CD4-positive, alpha-beta memory T cell (primary cell): ENCODE results near the gene PATZ1. TPM values are rescaled to one million over a fixed set of nuclear protein-coding genes. Genes with fewer than 3 reads are reported as not detected.

Experiments used
- CTCF ChIA-PET: fragments of 350-600 bp; sonication (Branson Sonifier 250); formaldehyde crosslinking; loops from one replicate; lab custom pipeline; 2021; ENCODE audit warnings: inconsistent platforms; ENCODE audit not compliant: partially characterized antibody; lab: Charles Lee
- POLR2A ChIA-PET: fragments of 350-600 bp; sonication (Branson Sonifier 250); formaldehyde crosslinking; loops from one replicate; lab custom pipeline; 2021; ENCODE audit not compliant: partially characterized antibody; lab: Charles Lee
- DNase-seq, 5 donors: peaks; one replicate each; pipeline versions ENCODE4 v3.0.0 to v3.0.0-alpha.2; 2020 to 2022; ENCODE audit warnings: mixed read lengths in 1 of 5
- H3K27ac ChIP-seq: one replicate; pipeline ENCODE4 v1.7.0; 2013; ENCODE audit warnings: low read depth, low read length
- H3K27me3 ChIP-seq: 2 replicates; pipeline ENCODE4 v1.7.0; 2013; ENCODE audit warnings: mild to moderate bottlenecking, low read length, moderate library complexity; ENCODE audit not compliant: insufficient read depth
- H3K36me3 ChIP-seq: 2 replicates; pipeline ENCODE4 v1.7.0; 2013; ENCODE audit warnings: mild to moderate bottlenecking, low read length, moderate library complexity; ENCODE audit not compliant: insufficient read depth
- H3K4me1 ChIP-seq: 2 replicates; pipeline ENCODE4 v1.7.0; 2013; ENCODE audit warnings: mild to moderate bottlenecking, low read length, moderate library complexity; ENCODE audit not compliant: insufficient read depth
- H3K4me3 ChIP-seq, 2 donors: one replicate each; pipeline ENCODE4 v1.7.0; 2013; ENCODE audit warnings: low read length in 2 of 2, mild to moderate bottlenecking in 1 of 2
- H3K9me3 ChIP-seq, 2 donors: one replicate each; pipeline ENCODE4 v1.7.0; 2013; ENCODE audit warnings: low read length in 2 of 2, control low read depth in 1 of 2; ENCODE audit not compliant: control insufficient read depth in 1 of 2
- H3K27ac Mint-ChIP-seq, 7 donors: one replicate each; pipeline ENCODE4 v1.8.0; 2020 to 2021; ENCODE audit warnings: mixed read lengths in 7 of 7, mild to moderate bottlenecking in 6 of 7, inconsistent platforms in 3 of 7, moderate library complexity in 3 of 7
- H3K27me3 Mint-ChIP-seq, 2 donors: one replicate each; pipeline ENCODE4 v1.8.0; 2020 to 2021; ENCODE audit warnings: mixed read lengths in 2 of 2
- H3K36me3 Mint-ChIP-seq, 2 donors: one replicate each; pipeline ENCODE4 v1.8.0; 2020 to 2021; ENCODE audit warnings: mixed read lengths in 2 of 2, inconsistent platforms in 1 of 2, mild to moderate bottlenecking in 1 of 2
- H3K4me1 Mint-ChIP-seq, 4 donors: one replicate each; pipeline ENCODE4 v1.8.0; 2020 to 2021; ENCODE audit warnings: mixed read lengths in 4 of 4, mild to moderate bottlenecking in 1 of 4
- H3K4me3 Mint-ChIP-seq, 8 donors: one replicate each; pipeline ENCODE4 v1.8.0; 2020 to 2021; ENCODE audit warnings: mixed read lengths in 8 of 8, mild to moderate bottlenecking in 7 of 8, moderate library complexity in 6 of 8, inconsistent platforms in 3 of 8
- H3K9me3 Mint-ChIP-seq, 8 donors: one replicate each; pipeline ENCODE4 v1.8.0; 2020 to 2021; ENCODE audit warnings: mixed read lengths in 8 of 8, mild to moderate bottlenecking in 5 of 8, inconsistent platforms in 3 of 8, moderate library complexity in 1 of 8
- intact Hi-C: fragments of 100-400 bp; cut with micrococcal nuclease; formaldehyde crosslinking; loops from one replicate; pipeline ENCODE4 v1.15.1; 2023
- polyA plus RNA-seq, 2 donors: library from polyadenylated mRNA; unstranded; fragments of 300-500 nt; fragmentation: Illumina TruSeq; gene quantifications; one replicate each; pipeline ENCODE4 v1.2.3, GENCODE V29; 2021
- total RNA-seq, 2 experiments: library from RNA; stranded (reverse); gene quantifications; one replicate each; pipeline ENCODE4 v1.2.3, GENCODE V29; 2021

Gene PATZ1
- total and polyA plus RNA-seq, 4 experiments from 2014 or later = 6.6 to 43.7 (median 30.3) TPM

DNA sequence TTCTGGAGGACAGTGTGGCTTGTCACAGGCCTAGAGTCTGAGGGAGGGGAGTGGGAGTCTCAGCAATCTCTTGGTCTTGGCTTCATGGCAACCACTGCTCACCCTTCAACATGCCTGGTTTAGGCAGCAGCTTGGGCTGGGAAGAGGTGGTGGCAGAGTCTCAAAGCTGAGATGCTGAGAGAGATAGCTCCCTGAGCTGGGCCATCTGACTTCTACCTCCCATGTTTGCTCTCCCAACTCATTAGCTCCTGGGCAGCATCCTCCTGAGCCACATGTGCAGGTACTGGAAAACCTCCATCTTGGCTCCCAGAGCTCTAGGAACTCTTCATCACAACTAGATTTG, 66.8 kb downstream of the PATZ1 start:
- CTCF ChIA-PET = interaction anchor here (1.1 to 12.3 kb wide), 8 partner anchors 10 to 334 kb away, joined by 3 to 114 read pairs (median 8); partner anchors contain the start of genes LIMK2 and PIK3IP1
- Mint-ChIP-seq H3K27ac (peak overlapping the region; percentile 94 to 99 (median 97)), H3K36me3 (peaks cover 53 to 82% of the 10 kb centered on the region in 2 donors), H3K4me1 (peaks cover 58 to 93% (median 76%) of the 10 kb centered on the region in 4 donors), H3K27me3 (no peaks in the 10 kb centered on the region), H3K9me3 (no peaks in the 10 kb centered on the region), H3K4me3 (peak overlapping the region; percentile 21 to 84 (median 77))
- DNase-seq = no peak
- Histone ChIP-seq H3K36me3 (peaks cover 57% of the 10 kb centered on the region), H3K27ac (peak overlapping the region; percentile 43), H3K27me3 (no peaks in the 10 kb centered on the region), H3K4me3 (peak overlapping the region in 1 of 2 donors; percentile 3), H3K4me1 (peaks cover 92% of the 10 kb centered on the region), H3K9me3 (no peaks in the 10 kb centered on the region)
- intact Hi-C loops = loop anchor here (1.0 to 2.0 kb wide), 3 partner anchors 13 to 66 kb away; partner anchors contain the start of genes LIMK2 and PIK3IP1
- POLR2A ChIA-PET = interaction anchor here (0.7 to 17.9 kb wide), 19 partner anchors 11 to 351 kb away, joined by 3 to 1203 read pairs (median 8); partner anchors contain the start of genes LIMK2, PATZ1, PIK3IP1 and RNF185

DNA sequence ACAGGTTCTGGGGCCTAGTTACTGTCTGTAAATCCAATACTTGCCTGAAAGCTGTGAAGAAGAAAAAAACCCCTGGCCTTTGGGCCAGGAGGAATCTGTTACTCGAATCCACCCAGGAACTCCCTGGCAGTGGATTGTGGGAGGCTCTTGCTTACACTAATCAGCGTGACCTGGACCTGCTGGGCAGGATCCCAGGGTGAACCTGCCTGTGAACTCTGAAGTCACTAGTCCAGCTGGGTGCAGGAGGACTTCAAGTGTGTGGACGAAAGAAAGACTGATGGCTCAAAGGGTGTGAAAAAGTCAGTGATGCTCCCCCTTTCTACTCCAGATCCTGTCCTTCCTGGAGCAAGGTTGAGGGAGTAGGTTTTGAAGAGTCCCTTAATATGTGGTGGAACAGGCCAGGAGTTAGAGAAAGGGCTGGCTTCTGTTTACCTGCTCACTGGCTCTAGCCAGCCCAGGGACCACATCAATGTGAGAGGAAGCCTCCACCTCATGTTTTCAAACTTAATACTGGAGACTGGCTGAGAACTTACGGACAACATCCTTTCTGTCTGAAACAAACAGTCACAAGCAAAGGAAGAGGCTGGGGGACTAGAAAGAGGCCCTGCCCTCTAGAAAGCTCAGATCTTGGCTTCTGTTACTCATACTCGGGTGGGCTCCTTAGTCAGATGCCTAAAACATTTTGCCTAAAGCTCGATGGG, 67.4 kb downstream of the PATZ1 start:
- Histone ChIP-seq H3K4me1 (peaks cover 87% of the 10 kb centered on the region), H3K4me3 (peak overlapping the region in 1 of 2 donors; percentile 17)

DNA sequence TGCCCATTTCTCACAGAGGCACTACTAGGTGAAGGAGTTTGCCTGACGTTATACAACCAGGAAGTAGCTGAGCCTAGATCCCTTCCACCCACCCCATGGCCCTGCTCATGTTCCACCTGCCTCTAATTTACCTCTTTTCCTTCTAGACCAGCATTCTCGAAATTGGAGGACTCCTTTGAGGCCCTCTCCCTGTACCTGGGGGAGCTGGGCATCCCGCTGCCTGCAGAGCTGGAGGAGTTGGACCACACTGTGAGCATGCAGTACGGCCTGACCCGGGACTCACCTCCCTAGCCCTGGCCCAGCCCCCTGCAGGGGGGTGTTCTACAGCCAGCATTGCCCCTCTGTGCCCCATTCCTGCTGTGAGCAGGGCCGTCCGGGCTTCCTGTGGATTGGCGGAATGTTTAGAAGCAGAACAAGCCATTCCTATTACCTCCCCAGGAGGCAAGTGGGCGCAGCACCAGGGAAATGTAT, 68.0 kb downstream of the PATZ1 start:
- H3K36me3 Mint-ChIP-seq = peaks cover 46 to 78% of the 10 kb centered on the region in 2 donors
- DNase-seq = no peak
- CTCF ChIA-PET = interaction anchor here (0.6 to 12.3 kb wide), 6 partner anchors 8 to 1744 kb away, joined by 3 to 114 read pairs (median 9); partner anchors contain the start of gene PIK3IP1
- POLR2A ChIA-PET = interaction anchor here (0.6 to 17.9 kb wide), 21 partner anchors 6 to 337 kb away, joined by 3 to 1203 read pairs (median 8); partner anchors contain the start of genes LIMK2, PATZ1, PIK3IP1 and RNF185
- H3K27ac Mint-ChIP-seq = peak overlapping the region; percentile 94 to 99 (median 97)
- H3K4me3 Mint-ChIP-seq = peak overlapping the region in 7 of 8 donors; percentile 64 to 84 (median 76)
- Histone ChIP-seq H3K4me3 (peak overlapping the region in 1 of 2 donors; percentile 17), H3K27me3 (no peaks in the 10 kb centered on the region), H3K4me1 (peaks cover 84% of the 10 kb centered on the region), H3K27ac (peak overlapping the region; percentile 43), H3K36me3 (peaks cover 46% of the 10 kb centered on the region), H3K9me3 (no peaks in the 10 kb centered on the region)
- H3K4me1 Mint-ChIP-seq = peaks cover 53 to 90% (median 71%) of the 10 kb centered on the region in 4 donors
- no peaks in the 10 kb centered on the region for H3K27me3 Mint-ChIP-seq
- intact Hi-C loops = loop anchor here (2.0 kb wide), 1 partner anchor 65 kb away; the partner anchor contains the start of gene LIMK2
- no peaks in the 10 kb centered on the region for H3K9me3 Mint-ChIP-seq

More for the DNA sequence above, 67.4 kb downstream of the PATZ1 start:
- no peaks in the 10 kb centered on the region for H3K9me3 ChIP-seq
- ChIA-PET CTCF (interaction anchor here (1.1 to 12.3 kb wide), 8 partner anchors 9 to 333 kb away, joined by 3 to 114 read pairs (median 8); partner anchors contain the start of genes LIMK2 and PIK3IP1), POLR2A (interaction anchor here (0.6 to 17.9 kb wide), 24 partner anchors 5 to 351 kb away, joined by 3 to 1203 read pairs (median 8); partner anchors contain the start of genes LIMK2, PATZ1, PIK3IP1 and RNF185)
- Mint-ChIP-seq H3K9me3 (no peaks in the 10 kb centered on the region), H3K4me3 (peak overlapping the region; percentile 38 to 84 (median 77)), H3K36me3 (peaks cover 52 to 80% of the 10 kb centered on the region in 2 donors), H3K4me1 (peaks cover 57 to 92% (median 73%) of the 10 kb centered on the region in 4 donors), H3K27me3 (no peaks in the 10 kb centered on the region), H3K27ac (peak overlapping the region; percentile 94 to 99 (median 97))
- H3K27ac ChIP-seq = peak overlapping the region; percentile 43
- intact Hi-C loops = loop anchor here (1.0 to 2.0 kb wide), 3 partner anchors 14 to 66 kb away; partner anchors contain the start of genes LIMK2 and PIK3IP1
- DNase-seq = peak; percentile 64 to 76 (median 73)
- no peaks in the 10 kb centered on the region for H3K27me3 ChIP-seq
- peaks cover 52% of the 10 kb centered on the region for H3K36me3 ChIP-seq

DNA sequence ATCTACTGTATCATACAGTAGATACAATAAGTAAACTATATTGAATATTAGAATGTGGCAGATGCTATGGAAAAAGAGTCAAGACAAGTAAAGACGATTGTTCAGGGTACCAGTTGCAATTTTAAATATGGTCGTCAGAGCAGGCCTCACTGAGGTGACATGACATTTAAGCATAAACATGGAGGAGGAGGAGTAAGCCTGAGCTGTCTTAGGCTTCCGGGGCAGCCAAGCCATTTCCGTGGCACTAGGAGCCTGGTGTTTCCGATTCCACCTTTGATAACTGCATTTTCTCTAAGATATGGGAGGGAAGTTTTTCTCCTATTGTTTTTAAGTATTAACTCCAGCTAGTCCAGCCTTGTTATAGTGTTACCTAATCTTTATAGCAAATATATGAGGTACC, 68.4 kb downstream of the PATZ1 start:
- no peak for DNase-seq
- Histone ChIP-seq H3K36me3 (peaks cover 41% of the 10 kb centered on the region), H3K9me3 (no peaks in the 10 kb centered on the region), H3K4me3 (no peak overlapping the region), H3K4me1 (peaks cover 84% of the 10 kb centered on the region), H3K27me3 (no peaks in the 10 kb centered on the region), H3K27ac (peak overlapping the region; percentile 43)
- Mint-ChIP-seq H3K27ac (peak overlapping the region; percentile 94 to 99 (median 97)), H3K4me1 (peaks cover 54 to 90% (median 71%) of the 10 kb centered on the region in 4 donors), H3K4me3 (peak overlapping the region in 6 of 8 donors; percentile 42 to 84 (median 71)), H3K27me3 (no peaks in the 10 kb centered on the region), H3K36me3 (peaks cover 42 to 78% of the 10 kb centered on the region in 2 donors), H3K9me3 (no peaks in the 10 kb centered on the region)
- intact Hi-C loops = loop anchor here (2.0 kb wide), 1 partner anchor 65 kb away; the partner anchor contains the start of gene LIMK2
- ChIA-PET CTCF (interaction anchor here (0.6 to 12.3 kb wide), 5 partner anchors 8 to 1743 kb away, joined by 4 to 114 read pairs (median 13); partner anchors contain the start of gene PIK3IP1), POLR2A (interaction anchor here (0.6 to 17.9 kb wide), 20 partner anchors 6 to 197 kb away, joined by 3 to 1203 read pairs (median 6); partner anchors contain the start of genes LIMK2, PIK3IP1, RNF185 and SMTN)

DNA sequence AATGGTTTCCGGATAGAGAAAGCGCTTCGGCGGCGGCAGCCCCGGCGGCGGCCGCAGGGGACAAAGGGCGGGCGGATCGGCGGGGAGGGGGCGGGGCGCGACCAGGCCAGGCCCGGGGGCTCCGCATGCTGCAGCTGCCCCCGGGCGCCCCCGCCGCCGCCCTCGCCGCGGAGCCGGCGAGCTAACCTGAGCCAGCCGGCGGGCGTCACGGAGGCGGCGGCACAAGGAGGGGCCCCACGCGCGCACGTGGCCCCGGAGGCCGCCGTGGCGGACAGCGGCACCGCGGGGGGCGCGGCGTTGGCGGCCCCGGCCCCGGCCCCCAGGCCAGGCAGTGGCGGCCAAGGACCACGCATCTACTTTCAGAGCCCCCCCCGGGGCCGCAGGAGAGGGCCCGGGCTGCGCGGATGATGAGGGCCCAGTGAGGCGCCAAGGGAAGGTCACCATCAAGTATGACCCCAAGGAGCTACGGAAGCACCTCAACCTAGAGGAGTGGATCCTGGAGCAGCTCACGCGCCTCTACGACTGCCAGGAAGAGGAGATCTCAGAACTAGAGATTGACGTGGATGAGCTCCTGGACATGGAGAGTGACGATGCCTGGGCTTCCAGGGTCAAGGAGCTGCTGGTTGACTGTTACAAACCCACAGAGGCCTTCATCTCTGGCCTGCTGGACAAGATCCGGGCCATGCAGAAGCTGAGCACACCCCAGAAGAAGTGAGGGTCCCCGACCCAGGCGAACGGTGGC, 69.5 kb downstream of the PATZ1 start:
- DNase-seq = no peak
- Mint-ChIP-seq H3K4me1 (peaks cover 49 to 88% (median 69%) of the 10 kb centered on the region in 4 donors), H3K9me3 (no peaks in the 10 kb centered on the region), H3K27me3 (no peaks in the 10 kb centered on the region), H3K27ac (peak overlapping the region in 6 of 7 donors; percentile 8 to 99 (median 71)), H3K4me3 (peak overlapping the region in 3 of 8 donors; percentile 12 to 34 (median 22)), H3K36me3 (peaks cover 35 to 69% of the 10 kb centered on the region in 2 donors)
- intact Hi-C loops = no loop called here
- Histone ChIP-seq H3K9me3 (no peaks in the 10 kb centered on the region), H3K4me3 (no peak overlapping the region), H3K36me3 (peaks cover 30% of the 10 kb centered on the region), H3K4me1 (peaks cover 81% of the 10 kb centered on the region), H3K27me3 (no peaks in the 10 kb centered on the region), H3K27ac (no peak overlapping the region)
- ChIA-PET CTCF (interaction anchor here (1.5 to 12.3 kb wide), 3 partner anchors 10 to 35 kb away, joined by 4 to 114 read pairs (median 21); no protein-coding TSS in a partner anchor), POLR2A (interaction anchor here (0.6 to 17.9 kb wide), 11 partner anchors 7 to 335 kb away, joined by 3 to 1203 read pairs (median 19); partner anchors contain the start of genes LIMK2 and PIK3IP1)
